GM21447 (cell line): ENCODE data around the gene EPB41L2.
"Not testable (repeated sequence)": the region's sequence is repeated elsewhere in the genome, so short reads cannot be mapped to it uniquely, and the experiment has no call there.

Source experiments
- ATAC-seq: cut with Tn5 transposase; IDR thresholded peaks from one replicate; pipeline ENCODE4 v1.9.1; 2021; ENCODE audit not compliant: unreplicated experiment

EPB41L2 gene

DNA sequence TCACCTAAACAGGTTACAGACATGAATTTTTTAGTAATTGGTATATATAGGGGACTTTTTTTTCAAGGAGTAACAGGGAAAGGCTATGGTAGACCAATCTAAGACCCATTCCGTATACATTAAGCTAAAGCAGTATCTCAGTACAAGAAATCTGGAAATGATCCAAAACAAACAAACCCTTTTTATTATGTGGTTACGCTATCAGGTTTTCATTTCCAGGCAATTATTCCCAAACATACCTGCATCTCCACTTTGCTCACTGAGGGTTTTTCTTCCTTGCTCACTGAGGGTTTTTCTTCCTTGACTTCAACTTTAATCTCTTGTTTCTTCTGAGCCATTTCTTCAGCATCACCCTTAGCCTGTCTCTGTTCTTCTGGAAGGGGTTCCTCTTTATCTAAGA is 107.3 kb downstream of the EPB41L2 start:
- ATAC-seq = no peak

GRCh38 chr6:130949553-130949952 is 113.5 kb downstream of the EPB41L2 start:
- ATAC-seq = no peak

GRCh38 chr6:130947464-130947863 is 115.6 kb downstream of the EPB41L2 start:
- no peak for ATAC-seq

DNA sequence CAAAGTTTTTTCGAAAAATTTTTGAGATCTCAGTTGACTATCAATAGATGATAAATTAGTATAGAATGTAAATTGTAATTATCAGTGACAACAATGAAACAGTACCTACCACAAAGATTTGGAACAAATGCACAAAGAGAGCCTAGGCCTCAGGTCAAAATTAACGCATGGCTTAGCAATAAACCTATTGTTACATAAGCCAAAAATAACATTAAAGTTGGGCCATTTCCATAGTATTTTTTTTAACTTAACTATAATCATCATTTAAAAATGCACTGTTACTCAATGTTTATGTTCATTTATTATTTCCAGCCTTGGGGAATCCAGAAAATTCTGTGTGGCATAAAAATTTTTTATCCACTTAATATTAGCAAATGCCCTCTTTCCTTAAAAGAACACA is 117.0 kb downstream of the EPB41L2 start:
- ATAC-seq = no peak

DNA sequence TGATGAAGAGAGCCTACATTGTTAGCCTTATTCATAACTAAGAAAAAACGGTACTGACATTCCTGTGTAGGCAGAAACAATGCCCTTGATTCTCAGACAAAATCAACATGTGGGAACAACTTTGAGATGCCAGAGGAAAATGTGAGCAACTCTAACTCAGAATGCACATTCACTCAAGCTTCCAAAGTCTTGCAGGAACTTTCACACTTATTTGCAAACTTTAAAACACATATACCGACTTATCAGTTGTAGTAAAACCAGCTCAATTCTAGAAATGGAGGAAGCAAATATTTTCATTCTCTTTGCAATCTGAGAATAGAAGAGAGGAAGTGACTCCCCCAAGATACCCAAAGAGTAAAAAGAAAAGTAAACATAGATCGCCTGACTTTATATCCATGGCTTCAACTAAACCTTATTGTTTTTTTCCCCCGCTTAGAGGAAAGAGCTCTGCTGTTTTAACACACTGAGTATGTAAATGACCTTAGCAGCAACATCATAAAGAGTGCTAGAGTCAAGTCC is 117.6 kb downstream of the EPB41L2 start:
- no peak for ATAC-seq

GRCh38 chr6:130944486-130944885 is 118.6 kb downstream of the EPB41L2 start:
- no peak for ATAC-seq

DNA sequence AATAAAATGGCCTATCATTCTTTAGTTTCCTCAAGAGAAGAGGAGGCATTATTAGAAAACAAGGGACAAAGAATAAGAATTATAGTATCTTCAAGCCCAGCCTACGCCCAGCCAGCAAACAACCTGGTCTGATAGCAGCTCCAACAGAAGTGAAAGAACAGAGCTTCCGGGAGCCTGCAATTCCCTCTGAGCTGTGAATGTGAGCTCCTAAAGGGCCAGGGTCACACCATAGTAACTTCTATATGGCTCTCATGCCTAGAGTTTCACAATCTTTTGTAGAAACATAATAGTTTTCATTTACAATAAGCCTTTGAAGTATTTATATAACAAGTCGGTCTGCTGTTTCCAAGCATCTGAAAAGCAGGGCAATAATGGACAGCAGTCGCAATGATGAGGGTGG is 119.3 kb downstream of the EPB41L2 start:
- ATAC-seq = no peak

- ATAC-seq = not testable (repeated sequence)
Observed at GRCh38 chr6:130942752-130943151, 120.3 kb downstream of the EPB41L2 start.

DNA sequence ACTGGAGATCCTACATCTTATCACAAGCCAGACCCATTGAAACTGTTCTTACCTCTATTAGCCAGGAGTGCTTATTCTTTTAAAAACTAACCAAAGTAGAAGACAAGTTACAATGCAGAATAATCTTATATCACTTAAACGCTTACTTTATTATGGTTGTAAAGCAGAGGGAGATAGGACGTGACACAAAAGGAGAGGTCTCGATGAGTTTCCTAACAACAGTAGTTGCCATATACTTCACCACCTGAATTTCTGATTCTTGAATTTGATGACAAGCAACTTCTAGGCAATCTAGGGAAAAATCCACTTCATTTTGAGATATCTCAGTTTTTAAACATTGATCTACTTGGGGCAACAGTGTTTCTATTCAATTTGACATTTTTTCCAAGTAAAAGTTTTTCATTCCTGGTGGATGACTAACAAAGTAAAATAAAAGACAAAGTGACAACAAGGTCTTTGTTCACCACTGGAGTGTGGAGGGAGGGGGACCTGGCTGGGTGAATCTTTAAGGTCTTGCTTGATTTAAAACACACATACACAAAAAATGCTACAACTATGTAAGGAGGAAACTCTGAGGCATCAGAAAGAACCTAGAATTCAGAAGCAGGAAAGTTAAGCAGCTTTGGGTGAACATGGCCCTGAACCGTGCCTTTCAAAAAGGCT is 125.0 kb downstream of the EPB41L2 start:
- no peak for ATAC-seq

DNA sequence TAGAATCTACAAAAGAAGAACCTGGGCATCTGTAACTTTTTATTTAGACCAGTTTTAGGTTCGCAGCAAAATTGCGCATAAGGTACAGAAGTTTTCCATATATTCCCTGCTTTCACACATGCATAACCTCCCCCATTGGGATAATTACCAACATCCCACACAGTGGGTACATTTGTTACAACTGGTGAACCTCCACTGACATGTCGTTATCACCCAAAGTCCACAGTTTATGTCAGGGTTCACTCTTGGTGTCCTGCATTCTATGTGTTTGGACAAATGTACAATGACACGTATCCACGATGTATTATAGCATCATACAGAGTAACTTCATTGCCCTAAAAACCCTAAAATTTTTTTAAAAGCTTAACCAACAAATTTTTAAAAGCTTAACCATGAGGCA is 126.1 kb downstream of the EPB41L2 start:
- no peak for ATAC-seq

- ATAC-seq = no peak
Observed at GRCh38 chr6:130935978-130936377, 127.1 kb downstream of the EPB41L2 start.

DNA sequence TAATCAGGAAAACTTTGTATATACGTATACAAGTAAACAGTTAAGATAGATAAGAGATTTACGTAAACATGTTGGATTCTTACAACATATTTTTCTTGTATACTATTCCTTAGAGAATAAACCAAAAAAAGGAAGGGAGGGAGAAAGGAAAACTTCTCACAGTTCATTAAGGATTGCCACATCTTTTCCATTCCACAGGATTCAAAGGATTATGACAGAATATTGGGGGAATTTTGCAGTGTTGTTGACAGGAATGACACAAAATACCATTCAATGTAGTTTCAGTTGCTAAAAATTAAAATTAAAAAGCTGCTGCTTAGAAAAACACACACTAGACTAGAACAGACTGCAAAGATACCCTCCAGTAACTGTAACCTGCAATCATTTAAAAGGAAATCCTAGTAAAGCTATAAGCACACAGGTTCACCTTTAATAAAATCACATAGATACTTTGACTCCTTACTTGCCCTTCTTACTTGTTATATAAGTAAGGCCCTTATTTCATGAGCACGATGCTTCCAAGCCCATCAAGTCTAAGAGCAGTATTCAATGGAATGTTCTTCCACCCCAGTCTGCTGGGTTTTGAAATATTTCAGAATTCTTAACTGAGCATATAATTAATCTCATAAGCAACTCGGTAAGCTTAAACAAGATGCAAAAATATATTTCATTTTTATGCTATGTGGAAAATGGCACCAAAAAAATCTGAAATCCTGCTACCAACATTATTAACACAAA is 128.0 kb downstream of the EPB41L2 start:
- no peak for ATAC-seq

DNA sequence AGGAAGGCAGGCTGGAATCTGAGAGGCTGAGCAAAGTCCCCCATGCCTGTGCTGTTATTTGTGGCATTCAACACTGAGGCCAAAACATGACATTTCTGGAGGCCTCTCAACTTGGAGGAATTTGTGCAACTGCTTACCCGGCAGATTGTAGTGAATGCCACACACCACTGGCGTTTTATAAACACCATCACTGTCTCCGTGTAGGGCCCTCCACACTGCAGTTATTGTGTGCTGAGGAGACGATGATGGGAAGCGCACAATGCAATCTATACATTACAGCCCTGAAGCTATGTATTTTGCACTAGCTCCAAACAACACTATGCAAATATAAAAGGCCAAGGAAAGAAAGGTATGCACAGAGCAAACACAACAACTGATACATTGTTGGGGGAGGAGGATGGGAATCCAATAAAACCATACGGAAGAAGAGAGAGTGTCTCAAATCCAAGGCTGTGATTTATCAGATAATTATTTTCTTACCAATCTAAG is 129.3 kb downstream of the EPB41L2 start:
- no peak for ATAC-seq

GRCh38 chr6:130932921-130933320 is 130.1 kb downstream of the EPB41L2 start:
- ATAC-seq = no peak

- no peak for ATAC-seq
Observed at GRCh38 chr6:130932438-130932837, 130.6 kb downstream of the EPB41L2 start.

DNA sequence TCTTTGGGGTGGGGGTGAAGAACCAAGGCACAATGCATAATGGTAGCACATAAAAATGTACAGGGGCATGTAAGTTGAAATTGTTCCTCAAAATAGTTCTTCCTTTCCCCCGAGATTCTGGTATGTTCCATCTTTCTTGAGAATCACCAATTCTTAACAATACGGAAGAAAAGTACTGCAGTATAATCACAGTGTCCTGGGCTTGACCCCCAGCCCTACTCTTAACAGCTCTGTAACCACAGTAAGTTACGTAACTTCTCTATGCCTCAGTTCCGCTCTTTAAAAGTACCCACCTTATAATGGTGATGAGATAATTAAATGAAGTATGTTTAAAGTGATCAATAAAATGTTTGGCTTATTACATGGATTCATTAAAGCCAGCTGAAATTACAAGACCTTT is 131.4 kb downstream of the EPB41L2 start:
- ATAC-seq = no peak

DNA sequence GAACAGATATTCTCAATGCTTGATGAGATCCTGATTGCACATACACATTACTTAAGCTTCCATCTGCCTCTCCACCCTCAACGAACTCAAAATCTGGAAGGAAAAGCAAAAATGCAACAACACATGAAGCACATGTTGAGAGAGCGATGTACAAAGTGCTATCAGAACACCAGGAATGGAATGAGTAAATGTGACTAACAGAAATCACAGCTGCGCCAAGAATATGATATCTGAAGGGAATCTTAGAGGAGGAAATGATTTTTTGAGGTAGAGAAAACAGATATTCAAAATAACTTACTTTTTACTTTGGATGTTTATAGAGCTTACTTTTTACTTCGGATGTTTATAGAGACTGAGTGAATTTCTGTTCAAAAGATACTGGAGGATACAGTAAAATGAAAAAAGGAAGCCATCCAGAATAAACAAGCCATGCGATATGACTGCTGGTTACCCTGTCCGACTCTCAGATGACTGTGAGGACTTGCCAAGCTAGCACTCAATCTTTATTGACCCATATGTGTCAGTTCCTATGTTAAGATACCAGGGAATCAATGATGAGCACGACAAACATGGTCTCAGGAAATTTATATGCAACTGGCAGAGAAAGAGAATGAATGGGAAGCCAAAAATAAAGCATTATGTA is 133.9 kb downstream of the EPB41L2 start:
- no peak for ATAC-seq

DNA sequence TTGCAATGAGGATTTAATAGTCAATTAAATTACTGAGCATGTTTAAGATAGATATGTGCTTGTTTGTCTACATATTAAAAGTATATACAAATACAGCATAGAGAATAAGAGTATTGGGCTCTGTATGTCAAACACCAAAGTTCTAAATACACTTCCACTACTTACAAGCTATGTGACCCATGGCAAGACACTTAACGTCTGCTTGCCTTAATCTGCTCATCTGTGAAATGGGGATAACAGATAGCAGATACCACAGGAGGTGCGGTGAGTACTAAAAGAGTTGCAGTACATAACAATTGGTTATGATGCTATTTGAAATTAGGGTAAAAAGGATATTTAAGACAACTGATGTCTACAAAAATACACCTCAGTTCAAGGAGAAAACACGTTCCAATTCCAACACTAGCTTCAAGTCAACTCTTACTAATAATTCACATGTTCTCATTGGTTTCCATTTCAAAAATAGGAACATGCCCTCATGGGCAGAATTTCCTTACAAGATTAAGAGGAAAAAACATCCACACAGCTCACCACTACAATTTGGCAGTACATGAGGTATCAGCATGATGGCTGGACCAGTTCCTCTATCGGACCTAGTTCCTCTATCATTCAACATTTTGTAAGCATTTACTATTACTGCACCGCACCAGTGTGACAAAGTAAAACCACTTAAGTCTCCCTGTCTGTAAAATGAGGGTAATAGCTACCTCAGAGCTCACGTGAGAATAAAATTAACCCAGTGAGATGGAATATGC is 134.7 kb downstream of the EPB41L2 start:
- no peak for ATAC-seq

GRCh38 chr6:130927305-130927704 is 135.7 kb downstream of the EPB41L2 start:
- ATAC-seq = no peak

GRCh38 chr6:130923350-130923749 is 139.7 kb downstream of the EPB41L2 start:
- no peak for ATAC-seq

DNA sequence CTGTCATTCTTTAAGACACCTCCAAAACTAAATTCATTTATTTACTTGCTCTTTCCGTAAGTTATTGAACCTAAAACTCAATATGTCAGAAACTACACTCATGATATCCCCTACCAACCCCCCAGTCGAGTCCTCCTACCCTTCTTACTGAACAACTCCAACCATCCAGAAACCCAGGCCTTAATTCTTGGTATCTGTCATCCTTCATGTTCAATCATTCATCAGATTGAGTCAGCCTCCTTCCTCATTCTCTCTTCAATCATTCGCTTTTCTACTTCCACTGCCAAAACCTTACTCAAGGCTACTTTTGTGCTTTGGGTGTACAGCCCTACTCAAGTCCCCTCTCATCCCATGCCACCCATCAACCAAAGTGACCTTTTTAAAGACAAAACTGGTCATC is 140.1 kb downstream of the EPB41L2 start:
- ATAC-seq = no peak
